Epidermal melanocyte (primary cell): Measurements from ENCODE around the gene IL32.
"Not testable (repeated sequence)": the region's sequence is repeated elsewhere in the genome, so short reads cannot be mapped to it uniquely, and the experiment has no call there.

ENCODE experiments used
- DNase-seq: peaks from one replicate; pipeline ENCODE4 v3.0.0; 2011; ENCODE audit warnings: low spot score; ENCODE audit not compliant: insufficient read length

IL32 gene

GRCh38 chr16:3069146-3069545, 3.7 kb downstream of the IL32 start:
- not testable (repeated sequence) for DNase-seq

GRCh38 chr16:3070608-3071111, 5.2 kb downstream of the IL32 start:
- no peak for DNase-seq

GRCh38 chr16:3071655-3072054, 6.2 kb downstream of the IL32 start:
- DNase-seq, result no peak

- DNase-seq, result not testable (repeated sequence)
Observed at GRCh38 chr16:3072148-3072547, 6.7 kb downstream of the IL32 start.

- DNase-seq, result not testable (repeated sequence)
Observed at GRCh38 chr16:3072576-3073263, 7.3 kb downstream of the IL32 start.

GRCh38 chr16:3073448-3073847, 8.0 kb downstream of the IL32 start:
- no peak for DNase-seq

- no peak for DNase-seq
Observed at GRCh38 chr16:3074860-3075522, 9.6 kb downstream of the IL32 start.

GRCh38 chr16:3075523-3075915, 10.1 kb downstream of the IL32 start:
- no peak for DNase-seq

GRCh38 chr16:3075946-3076345, 10.5 kb downstream of the IL32 start:
- not testable (repeated sequence) for DNase-seq

- no peak for DNase-seq
Observed at GRCh38 chr16:3076577-3076976, 11.1 kb downstream of the IL32 start.

- no peak for DNase-seq
Observed at GRCh38 chr16:3080024-3080423, 14.6 kb downstream of the IL32 start.

- DNase-seq, result not testable (repeated sequence)
Observed at GRCh38 chr16:3081957-3082356, 16.5 kb downstream of the IL32 start.

- not testable (repeated sequence) for DNase-seq
Observed at GRCh38 chr16:3083408-3083807, 18.0 kb downstream of the IL32 start.

- no peak for DNase-seq
Observed at GRCh38 chr16:3084491-3084890, 19.1 kb downstream of the IL32 start.

GRCh38 chr16:3084969-3085670, 19.7 kb downstream of the IL32 start:
- DNase-seq, result no peak

GRCh38 chr16:3085868-3086595, 20.6 kb downstream of the IL32 start:
- DNase-seq, result no peak

- DNase-seq, result no peak
Observed at GRCh38 chr16:3086596-3087242, 21.3 kb downstream of the IL32 start.

- DNase-seq, result no peak
Observed at GRCh38 chr16:3087243-3088235, 22.1 kb downstream of the IL32 start.

- no peak for DNase-seq
Observed at GRCh38 chr16:3088450-3088849, 23.0 kb downstream of the IL32 start.
